ENCODE measurements around the gene C1QL4.
A peak's percentile ranks its signal among the peaks of the same experiment; 100 is the strongest.

Gene C1QL4

DNA sequence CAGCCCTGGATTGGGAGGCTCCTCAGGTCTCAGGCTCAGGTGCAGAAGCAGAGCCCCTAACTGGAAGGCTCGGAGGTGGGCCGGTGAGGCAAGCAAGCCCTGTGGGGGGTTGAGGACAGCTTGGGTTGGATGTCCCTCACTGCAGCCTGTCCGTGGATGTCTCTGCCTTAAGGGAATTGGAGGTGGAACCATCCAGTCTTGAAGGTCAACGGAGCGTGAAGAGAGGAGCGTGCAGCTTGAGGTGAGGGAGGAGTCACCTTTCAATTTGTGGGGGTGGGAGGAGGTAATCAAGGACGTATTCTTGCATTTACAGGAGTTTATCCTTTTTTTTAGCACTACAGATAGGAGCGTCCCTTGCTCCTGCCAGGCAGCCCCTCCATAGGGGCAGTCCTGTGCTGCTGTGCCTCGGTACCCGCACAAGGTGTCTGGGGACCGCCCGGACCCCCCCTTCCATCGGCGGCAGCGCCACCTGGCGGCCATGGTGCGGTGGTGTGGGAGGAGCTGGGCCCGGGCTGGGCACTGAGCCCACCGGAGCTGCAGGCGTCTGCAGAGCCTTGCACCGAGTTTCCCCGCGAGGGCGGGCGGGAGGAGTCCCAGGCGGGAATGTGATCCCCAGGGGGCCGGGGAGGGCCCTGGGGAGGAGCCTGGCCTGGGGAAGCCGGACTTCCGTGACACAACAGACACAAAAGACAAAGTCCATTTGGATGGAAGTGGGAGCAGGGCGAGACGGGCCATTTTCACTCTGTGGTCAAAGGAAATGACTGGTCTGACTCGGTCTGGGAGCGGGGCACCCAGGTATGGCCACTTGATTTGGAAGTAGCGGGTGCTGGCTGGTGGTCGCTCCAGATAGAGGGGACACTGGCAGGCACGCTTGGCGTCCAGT lies 10.6 kb upstream of the C1QL4 start:
- peak; percentile 91 for DNase-seq (ENCODE audit: low spot score)

DNA sequence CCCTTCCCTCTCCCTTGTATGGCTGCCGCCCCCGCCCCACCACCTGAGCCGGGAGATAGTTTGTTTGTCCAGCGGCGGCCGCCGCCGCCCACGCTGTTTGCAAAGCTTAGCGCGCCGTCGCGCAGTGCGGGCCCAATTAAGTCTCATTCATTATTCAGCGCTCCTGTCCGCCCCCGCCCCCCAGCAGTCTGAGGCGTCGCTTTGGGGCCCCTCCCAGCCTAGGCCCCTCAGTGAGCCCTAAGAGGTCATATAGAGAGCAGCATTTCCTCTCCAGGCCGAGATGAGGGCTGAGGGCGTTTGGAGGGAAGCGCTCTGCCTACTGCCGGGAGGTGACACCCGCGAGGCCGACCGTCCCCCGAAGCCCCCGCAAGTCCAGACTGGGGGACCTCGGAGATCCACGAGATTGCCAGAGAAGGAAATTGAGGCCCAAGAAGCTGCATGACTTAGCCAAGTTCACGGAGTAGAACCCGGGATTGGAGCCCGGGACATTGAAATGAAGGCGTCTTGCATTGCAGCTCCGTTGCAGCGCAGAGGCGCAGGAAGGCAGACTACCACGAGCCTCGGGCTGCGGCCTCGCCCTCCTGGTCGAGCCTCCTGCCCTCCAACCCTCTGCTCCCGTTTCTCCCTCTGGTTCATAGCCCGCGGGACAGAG lies 9.8 kb upstream of the C1QL4 start, which contains the start of gene DNAJC22:
Gene DNAJC22 (plus strand): TSS at position 230 of the 652 bp plus-strand sequence. CDS start 1,985 bp downstream, outside the sequence.
- DNase-seq (ENCODE audit: low spot score) = no peak

DNA sequence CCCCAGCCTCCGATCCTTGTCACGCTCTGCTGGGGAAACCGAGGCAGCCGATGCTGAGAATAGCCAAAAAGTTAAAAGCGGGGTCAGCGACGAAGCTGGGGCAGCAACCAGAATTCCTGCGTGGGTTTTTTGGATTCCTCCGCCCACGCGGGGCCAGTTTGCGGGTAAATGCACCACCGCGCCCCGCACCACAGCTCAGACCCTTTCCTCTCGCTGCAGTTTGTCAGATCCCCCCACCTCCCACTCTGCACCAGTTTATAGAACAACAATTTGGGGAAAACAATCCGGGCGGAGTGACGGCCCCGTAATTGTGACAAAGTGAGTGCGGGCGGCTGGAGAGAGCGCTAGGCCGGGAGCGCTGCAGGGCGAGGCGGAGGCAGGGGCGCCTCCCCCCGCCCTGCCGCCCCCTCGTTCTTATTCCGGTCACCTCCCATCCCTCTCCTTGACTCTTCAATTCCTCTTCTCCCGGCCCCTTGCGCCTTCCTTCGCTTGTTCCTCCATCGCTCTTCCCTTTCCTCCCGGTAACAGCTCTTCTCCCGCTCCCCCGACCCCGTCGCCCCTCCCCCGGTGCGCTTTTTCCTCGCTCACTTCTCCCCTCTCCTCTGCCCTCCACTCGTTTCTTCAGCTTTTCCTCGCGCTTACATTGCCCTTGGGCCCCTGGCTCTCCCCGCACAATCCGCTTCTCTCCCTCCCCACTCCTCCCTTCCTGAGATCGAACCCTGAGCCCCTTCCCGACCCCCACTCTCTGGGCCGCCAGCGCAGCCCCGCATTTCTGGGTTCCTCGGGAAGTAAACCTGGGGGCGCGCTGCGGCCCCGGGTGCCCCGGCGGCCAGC lies 9.1 kb upstream of the C1QL4 start:
- DNase-seq (ENCODE audit: low spot score) = no peak

DNA sequence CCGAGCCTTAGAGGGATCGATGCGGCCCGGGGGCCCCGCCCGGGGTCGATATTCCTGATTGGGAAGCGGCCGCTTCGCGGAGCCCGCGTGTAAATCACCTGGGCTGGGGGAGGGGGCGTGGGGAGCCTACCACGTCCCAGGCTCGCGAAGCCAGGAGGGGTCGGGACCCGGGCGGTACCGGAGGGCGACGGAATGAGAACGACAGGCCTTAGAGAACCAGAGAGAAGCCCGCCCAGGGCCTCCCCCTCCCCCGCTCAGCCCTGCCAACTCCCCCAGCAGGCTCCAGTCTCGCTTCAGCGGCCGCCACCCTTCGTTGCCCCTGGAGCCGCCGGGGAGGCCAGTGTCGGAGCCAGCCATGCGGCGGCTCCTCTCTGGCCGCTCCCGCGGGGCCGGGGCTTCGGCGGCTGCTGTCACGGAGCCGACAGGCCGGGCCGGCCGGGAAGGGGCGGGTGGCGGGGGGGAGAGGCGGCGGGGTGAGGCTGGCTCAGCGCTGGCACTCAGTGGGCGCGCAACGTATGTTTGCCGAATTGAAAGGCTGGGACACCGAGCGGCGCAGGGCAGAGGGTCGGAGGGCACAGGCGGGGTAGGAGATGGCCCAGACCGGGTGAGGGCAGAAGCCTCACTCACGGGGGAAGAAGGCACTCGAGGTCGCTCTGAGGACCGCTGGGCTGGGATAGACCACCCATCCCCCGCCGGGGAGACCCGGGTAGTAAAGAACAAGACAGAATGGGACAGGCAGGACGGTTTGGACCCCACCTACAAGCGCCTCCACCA lies 8.2 kb upstream of the C1QL4 start:
- DNase-seq (ENCODE audit: low spot score) = no peak

DNA sequence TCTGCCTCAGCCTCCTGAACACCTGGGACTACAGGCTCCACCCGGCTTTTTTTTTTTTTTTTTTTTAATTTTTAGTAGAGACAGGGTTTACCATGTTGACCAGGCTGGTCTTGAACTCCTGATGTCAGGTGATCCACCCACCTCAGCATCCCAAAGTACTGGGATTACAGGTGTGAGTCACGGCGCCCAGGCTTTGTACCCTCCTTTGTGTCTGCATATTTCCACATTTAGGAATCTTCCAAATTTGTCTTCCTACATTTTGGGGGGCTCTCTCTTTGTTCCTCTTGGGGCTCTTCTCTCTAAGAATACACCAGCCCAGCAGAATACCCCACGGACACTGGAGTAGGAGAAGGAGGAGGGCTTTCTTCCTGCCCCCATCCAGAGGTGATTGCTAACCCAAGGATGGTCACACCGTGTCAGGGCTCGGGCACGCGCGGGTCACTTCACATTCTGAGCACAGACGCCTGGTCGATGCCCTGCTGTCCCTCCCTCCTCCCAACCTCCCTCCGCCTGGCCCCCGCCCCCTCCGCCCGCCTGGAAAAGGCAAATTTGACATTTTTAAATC lies 7.6 kb upstream of the C1QL4 start:
- no peak for DNase-seq (ENCODE audit: low spot score)

DNA sequence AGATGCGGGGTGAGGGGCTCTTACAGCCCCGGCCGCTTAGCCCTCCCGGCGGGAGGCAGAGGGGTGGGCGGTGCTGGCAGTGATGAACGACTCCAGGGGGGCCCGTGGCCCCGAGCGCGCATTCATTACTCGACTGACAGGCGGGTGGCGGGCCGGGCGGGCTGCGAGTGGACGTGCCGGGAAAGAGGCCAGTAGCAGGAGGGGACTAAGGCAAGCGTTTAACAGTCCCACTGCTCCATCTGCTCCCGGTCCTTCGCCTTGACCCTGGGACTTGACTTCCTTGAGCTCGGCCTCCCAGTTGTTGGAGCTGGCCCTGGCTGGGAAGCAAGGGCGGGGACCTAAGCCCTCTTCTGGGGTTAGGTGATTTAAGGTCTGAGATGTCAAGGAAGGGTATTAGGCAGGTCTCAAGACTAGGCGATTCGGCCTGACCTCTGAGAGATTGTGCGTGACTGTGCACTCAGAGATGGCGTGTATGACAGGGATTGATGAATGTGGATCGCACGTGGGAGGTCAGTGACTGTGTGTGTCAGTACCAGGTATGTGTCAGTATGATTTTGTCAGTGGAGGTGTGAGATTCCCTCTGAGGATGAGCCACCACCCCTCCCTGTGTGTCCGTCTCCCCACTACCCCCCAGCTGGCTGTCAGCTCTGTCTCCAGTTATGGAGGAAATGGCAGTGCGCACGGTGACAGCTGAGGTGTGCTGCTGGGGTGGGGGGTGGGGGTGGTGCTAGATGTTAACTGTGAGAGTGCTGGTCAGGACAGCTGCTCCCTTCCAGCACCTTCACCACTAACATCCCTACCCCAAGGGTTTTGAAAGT lies 6.1 kb upstream of the C1QL4 start:
- no peak for DNase-seq (ENCODE audit: low spot score)

DNA sequence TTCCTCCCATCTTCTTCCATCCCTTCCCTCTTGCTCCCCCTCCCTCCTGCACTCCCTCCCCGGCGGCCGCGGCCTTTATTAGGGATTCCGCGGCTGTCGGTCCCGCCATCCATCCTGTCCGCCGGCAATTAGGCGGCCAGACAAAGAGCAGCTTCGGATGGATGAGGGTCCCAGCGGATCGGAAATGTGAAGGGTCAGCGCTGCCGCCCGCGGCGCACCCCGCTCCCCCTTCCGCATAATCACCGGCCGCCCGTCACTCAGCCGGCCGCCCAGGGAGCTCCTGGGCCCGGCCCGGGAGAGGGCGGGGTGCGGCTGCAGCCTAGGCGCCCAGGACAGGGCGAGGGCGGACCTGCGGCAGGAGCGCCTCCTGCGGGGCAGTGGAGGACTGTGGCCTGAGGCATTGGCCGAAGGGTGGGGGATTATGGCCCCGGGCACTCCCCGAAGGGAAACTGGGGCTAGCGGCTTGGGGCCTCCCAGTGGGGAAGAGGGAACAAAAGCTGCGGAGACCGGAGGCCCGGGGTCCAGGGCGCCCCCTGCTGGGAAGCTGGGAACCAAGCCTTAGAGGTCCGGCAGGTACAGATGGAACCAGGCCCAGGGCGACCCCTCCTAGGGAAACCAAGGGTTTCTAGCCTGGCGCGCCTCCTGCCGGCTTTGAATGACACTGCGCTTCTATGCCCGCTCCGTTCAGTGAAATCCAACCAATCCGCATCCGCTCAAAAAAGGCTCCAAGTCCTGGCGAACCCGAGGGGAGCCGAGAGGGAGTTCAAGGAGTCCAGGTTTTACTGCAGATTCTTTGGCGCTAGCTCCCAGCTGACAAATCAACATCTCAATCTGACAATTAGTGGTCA lies 5.3 kb upstream of the C1QL4 start:
- no peak for DNase-seq (ENCODE audit: low spot score)

DNA sequence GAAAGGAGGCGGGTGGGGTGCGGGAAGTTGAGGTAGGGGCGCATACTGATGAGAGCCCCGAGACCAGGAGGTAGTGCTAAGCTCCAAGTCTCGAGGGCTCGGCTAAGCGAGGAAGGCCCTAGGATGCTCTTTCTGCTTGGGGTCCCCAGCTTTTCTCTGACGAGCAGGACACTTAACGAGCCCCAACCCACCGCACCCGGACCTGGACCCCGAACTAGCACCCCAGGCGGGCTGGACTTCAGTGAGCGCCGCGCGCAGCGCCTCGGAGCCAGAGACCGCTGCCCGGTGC lies 4.7 kb upstream of the C1QL4 start:
- no peak for DNase-seq (ENCODE audit: low spot score)

DNA sequence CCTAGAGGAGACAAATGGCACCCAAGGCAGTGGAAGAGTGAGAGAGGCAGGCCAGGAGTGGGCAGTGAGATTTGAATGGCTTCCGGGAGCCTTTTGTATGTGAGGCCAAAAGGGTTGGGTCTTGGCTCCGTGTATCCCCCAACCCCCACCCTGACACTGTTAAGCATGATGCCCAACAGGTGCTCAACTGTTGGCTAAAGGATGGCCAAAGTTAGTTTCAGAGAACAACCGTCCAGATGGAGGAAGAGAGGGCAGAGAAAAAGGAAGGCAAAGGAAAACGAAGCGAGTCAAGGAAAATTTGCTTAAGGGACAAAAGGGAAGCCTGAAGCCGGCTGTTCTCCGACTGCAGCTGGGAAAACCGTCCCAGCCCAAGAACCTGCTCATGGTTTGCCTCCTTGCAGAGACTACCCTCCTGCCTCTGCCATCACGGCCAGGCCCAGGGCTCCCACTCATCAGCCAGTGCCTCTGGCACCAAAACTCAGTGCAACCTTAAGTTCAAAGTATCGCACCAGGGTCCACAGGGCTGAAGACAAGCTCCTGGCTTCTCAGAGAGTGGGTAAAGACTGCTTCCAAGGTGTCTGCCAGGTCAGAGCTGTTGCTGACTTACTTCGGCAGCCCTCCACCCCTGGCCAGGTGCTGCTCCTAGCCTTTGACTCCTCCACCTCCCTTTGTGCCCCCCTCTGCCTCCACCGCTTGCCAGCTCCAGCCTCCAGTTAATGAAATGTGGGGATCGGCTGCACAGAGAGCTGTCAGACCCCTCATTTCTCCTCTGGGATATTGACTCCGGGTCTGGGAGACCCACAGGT lies 4.2 kb upstream of the C1QL4 start:
- no peak for DNase-seq (ENCODE audit: low spot score)

DNA sequence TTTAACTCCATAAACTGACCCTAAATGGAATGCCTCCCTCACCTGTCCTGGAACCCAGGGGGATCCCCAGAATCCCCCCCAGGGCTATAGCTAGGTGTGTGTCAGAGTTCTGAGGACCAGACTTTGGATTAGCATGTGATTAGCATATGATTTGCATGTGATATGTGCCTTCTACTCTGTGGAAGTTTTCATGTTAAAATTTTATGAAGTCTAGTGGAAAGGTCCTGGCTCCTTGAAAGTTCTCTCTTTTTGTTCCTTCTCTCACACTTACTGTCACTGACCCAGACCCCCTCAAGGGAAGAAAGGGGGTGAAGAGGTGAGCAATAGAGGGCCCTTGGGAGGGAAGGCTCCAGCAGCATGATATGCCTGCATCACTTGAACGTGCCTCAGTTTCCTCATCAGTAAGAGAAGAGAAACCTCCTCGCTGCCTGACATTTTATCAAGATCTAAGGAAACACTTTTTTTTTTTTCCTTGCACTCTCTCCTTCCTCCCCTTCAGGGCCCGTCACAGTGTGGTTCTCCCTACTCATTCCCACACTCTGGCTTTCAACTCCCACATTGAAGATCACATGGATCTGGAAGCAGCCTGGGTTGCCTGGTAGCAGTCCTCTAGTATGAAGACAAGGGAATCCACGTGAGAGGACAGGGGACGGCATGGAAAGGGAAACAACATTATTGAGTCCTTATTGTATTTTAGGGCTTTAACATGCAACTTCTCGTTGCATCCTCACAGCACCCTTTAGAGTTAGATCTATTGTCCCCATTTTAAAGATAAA lies 3.3 kb upstream of the C1QL4 start:
- no peak for DNase-seq (ENCODE audit: low spot score)

DNA sequence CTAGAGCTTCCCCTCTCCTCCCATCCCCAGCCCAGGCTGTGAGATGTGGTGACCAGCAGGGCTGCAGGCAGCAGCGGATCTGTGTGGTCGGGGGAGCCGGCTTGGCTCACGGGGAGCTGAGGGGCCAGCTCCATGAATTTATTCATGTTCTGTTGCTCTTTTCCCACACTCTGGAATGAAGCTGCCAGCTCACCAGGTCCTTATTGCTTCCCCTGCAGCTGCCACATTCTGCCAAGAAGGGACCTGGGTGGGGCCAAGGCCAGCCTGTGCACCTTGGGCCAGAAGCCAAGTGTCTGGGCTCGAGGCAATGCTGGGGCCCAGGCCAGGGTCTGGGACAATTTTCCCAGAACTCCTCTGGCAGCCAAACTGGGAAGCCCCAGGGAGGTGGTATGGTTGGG lies 2.5 kb upstream of the C1QL4 start:
- DNase-seq (ENCODE audit: low spot score) = no peak

DNA sequence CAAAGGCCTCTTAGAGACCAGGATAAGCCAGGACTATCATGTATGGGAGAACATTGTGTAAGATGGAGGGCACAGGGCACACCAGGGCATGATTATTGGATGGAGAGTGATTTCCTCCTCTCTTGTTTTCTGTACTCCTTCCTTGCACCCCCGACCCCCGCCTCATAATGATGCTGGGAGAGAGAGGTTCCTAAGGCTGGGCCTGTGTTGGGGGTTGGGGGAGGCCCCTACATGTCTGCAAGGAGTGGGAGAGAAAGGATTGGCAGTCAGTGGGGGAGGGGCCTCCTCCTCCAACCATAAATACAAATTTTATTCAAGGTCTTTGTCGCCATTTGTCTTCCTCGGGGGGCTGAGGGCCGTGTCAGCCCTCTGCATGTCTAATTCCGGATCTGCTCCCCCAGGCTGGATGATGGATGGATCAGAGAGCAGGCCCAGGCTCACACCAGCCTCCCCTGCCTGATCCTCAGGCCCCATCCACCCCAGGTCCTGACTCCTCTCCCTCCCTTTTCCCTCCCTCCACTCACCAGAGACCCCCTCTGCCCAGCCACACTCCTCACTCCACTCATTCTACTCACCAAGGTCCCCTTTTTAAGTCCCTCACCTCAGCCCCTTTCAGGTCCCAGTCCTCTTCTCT lies 2.0 kb upstream of the C1QL4 start:
- no peak for DNase-seq (ENCODE audit: low spot score)

DNA sequence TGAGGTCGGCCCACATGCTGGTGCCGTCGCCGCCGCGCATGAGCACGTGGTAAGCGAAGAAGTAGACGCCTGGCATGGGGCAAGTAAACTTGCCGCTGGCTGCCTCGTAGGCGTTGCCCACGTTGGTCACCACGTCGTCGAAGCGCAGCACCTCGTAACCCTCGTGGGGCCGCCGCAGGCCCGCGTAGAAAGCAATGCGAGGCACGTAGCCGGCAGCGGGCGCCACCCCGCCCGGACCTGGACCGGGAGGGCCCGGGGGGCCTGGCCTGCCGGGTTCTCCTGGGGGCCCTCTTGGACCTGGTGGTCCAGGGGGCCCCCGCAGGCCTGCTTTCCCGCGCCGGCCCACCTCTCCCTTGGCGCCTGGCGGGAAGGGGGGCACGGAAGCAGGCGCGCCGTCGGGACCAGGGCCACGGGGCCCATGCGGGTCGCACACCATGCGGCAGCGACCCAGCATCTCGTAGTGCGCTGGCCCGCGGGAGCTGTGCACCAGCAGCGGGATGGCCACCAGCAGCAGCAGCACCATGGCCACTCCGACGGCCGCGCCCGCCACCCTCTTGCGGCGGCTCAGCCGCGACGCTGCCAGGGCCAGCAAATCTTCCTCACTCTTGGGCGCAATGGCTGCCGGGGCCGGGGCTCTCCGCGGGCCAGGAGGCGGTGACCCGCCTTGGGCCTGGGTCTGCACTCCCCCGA lies 888 bp downstream of the C1QL4 start:
- no peak for DNase-seq (ENCODE audit: low spot score)

DNA sequence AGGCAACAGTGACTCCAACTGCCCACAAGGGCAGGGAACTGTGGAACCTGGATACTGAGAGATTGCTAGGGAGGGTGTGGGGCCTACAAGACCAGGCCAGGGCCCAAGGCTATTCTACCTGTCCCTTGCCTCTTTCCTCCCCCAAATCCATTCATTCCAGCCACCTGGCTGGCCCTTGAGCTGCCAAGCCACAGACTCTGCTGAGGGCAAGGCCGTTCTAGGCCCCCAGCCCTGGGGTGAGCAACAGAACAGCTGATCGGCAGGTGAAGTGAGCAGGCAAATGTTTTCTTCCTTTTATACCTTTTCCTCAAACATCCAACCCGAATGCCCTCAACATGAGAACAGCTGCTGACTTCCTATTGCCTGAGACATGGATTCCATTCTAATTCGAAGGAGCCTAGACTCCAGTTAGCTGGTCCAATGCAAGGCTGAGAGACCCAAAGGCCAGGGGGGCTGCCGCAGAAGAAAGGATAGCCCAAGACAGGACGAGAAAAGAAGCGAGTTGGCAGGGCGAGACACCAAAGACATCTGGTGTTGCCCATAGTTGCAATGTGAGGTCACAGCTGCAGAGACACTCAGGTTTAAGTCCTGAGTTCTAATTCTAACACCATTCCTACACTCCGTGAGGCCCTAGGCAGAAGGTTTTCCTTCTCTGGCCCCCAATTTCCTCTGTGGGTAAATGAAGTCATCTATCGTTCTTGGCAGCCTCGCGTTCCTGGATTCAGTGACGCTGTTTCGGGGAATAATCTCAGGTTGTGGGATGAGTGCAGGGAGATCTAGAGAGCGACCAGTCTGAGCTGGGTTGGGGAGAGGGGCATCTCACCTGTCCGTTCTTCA lies 1.7 kb downstream of the C1QL4 start:
- no peak for DNase-seq (ENCODE audit: low spot score)

DNA sequence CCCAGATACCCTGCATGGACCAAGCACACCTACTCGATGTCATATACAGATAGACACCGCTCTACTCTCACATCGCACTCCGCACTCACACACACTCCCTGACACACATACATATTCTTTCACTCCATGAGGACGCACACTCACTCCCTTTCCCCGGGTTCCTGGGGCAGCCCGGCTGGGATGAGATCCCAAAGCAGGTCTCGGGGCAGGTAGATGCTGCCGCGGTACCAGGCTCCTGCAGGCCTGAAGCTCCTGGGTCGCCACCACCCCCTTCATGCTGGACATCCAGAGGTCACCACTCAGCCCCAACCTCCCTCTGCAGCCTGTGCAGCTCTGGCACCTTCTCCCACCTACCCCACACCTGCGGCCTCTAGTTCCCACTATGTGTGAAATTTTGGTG lies 2.3 kb downstream of the C1QL4 start:
- no peak for DNase-seq (ENCODE audit: low spot score)

DNA sequence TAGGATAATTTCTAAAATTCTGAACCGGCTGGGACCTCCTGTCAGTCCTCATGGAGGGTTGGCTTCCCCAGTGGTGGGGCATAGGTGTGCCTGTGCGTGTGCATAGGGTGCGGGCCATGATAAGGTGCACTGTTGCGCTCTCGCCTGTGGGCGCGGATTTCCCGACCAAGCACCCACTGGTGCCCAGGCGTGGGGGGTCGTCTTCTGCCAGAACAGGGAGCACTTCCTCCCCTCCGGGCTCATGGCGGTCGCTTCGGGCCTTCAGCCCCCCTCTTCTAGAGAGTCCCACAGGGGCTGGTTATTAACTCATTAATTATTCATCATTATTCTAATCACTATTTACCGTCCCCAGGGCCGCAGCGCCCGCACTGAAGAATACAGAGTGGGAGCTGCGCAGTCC lies 2.8 kb downstream of the C1QL4 start:
- no peak for DNase-seq (ENCODE audit: low spot score)

Data from putamen (tissue), 1 donor.